Spleen (tissue), 11 donors: ENCODE data around the gene ODAD2. TPM values are rescaled to one million over a fixed set of nuclear protein-coding genes. Genes with fewer than 3 reads are reported as not detected.

Experiments
- DNase-seq: peaks from one replicate; pipeline ENCODE4 v3.0.0-alpha.2; 2020
- H3K27ac ChIP-seq, 8 donors: fragments of 200-600 bp; sonication (generic) in 7 of 8; 1 replicate in 4 of 8; 2 replicates in 4 of 8; pipeline versions ENCODE4 v1.5.0 to v1.8.0; 2016 to 2021; ENCODE audit warnings: inconsistent platforms in 4 of 8, mild to moderate bottlenecking in 4 of 8, moderate library complexity in 1 of 8
- H3K27me3 ChIP-seq, 7 donors: fragments of 200-600 bp; sonication (generic) in 6 of 7; replicated peaks in 1 of 7; 1 replicate in 4 of 7; 2 replicates in 3 of 7; pipeline versions ENCODE4 v1.5.0 to v1.8.0; 2016 to 2021; ENCODE audit warnings: inconsistent platforms in 3 of 7, mild to moderate bottlenecking in 1 of 7
- H3K36me3 ChIP-seq, 6 donors: fragments of 200-600 bp; sonication (generic) in 5 of 6; 1 replicate in 4 of 6; 2 replicates in 2 of 6; pipeline versions ENCODE4 v1.5.0 to v1.8.0; 2016 to 2021; ENCODE audit warnings: inconsistent platforms in 2 of 6
- H3K4me1 ChIP-seq, 6 donors: fragments of 200-600 bp; sonication (generic) in 5 of 6; 1 replicate in 3 of 6; 2 replicates in 3 of 6; pipeline versions ENCODE4 v1.5.0 to v1.8.0; 2016 to 2021; ENCODE audit warnings: inconsistent platforms in 3 of 6
- H3K4me3 ChIP-seq, 8 donors: fragments of 200-600 bp; sonication (generic) in 7 of 8; 1 replicate in 4 of 8; 2 replicates in 4 of 8; pipeline versions ENCODE4 v1.5.0 to v1.8.0; 2016 to 2021; ENCODE audit warnings: inconsistent platforms in 4 of 8, mild to moderate bottlenecking in 4 of 8, moderate library complexity in 2 of 8
- H3K9me3 ChIP-seq, 8 donors: fragments of 200-600 bp; sonication (generic) in 7 of 8; 1 replicate in 4 of 8; 2 replicates in 4 of 8; pipeline versions ENCODE4 v1.5.0 to v1.8.0; 2016 to 2021; ENCODE audit warnings: inconsistent platforms in 4 of 8
- POLR2A ChIP-seq, 3 donors: fragments of 450-650 bp; IDR thresholded peaks; one replicate each; pipeline ENCODE4 v1.5.1; 2017; ENCODE audit warnings: antibody characterized with exemption in 3 of 3, mild to moderate bottlenecking in 1 of 3
- POLR2AphosphoS5 ChIP-seq, 3 donors: sonication (generic); formaldehyde crosslinking; IDR thresholded peaks; one replicate each; pipeline ENCODE4 v1.5.1; 2017; ENCODE audit warnings: antibody characterized with exemption in 3 of 3
- WGBS, 5 donors: extraction: QIAGEN DNeasy Blood & Tissue Kit in 3 of 5; methylation state at CpG; one replicate each; pipeline versions ENCODE4 v1.1.5 to v1.1.7; 2013 to 2018; 5-methylcytosine and 5-hydroxymethylcytosine counted together
- intact Hi-C: fragments of 100-400 bp; cut with DNase I; formaldehyde crosslinking; loops from one replicate; pipeline ENCODE4 v1.15.0; 2023; ENCODE audit warnings: low total_unique reads
- polyA plus RNA-seq, 3 donors: library from polyadenylated mRNA; stranded (reverse); fragments of 200-250 nt; gene quantifications; one replicate each; pipeline ENCODE4 v1.2.1, GENCODE V29; 2013
- total RNA-seq, 7 donors: library from RNA; depleted of rRNA in 3 of 7; stranded (reverse); fragments of >200 nt in 3 of 7; fragmentation: NEBNext Ultra II Directional in 4 of 7; extraction: Animal tissue kit (Norgen Biotek cat#: 25700) in 4 of 7; gene quantifications; one replicate each; pipeline versions ENCODE4 v1.1.0 to v1.2.1, GENCODE V29; 2016 to 2021
- TF ChIP-seq, protein P1 (sequence below), 11 experiments: fragments of 200-600 bp in 7 of 11; fragments of 450-650 bp in 4 of 11; sonication (generic) in 4 of 11; IDR thresholded peaks in 8 of 11; conservative IDR thresholded peaks in 3 of 11; 1 replicate in 7 of 11; 2 replicates in 4 of 11; pipeline versions ENCODE4 v1.4.0 to v1.8.0; 2016 to 2021; ENCODE audit warnings: antibody characterized with exemption in 11 of 11, inconsistent platforms in 4 of 11, mild to moderate bottlenecking in 1 of 11
- donor health status: healthy with polysubstance abuse.
- donor health status: DM: no; HTN: no; CAD: no; lungs with moderate emphysema.
- donor health status: DM: no; HTN: no; CAD: no.
- donor health status: Bipolar disorder and iron deficiency.
- donor health status: healthy.
- donor health status: DM: no; HTN: no; CAD: no.
- donor health status: DM: yes; HTN: yes; CAD: no.

ODAD2 gene
- total and polyA plus RNA-seq, 10 donors = 0.03 to 0.72 (median 0.29) TPM; not detected in 2

DNA sequence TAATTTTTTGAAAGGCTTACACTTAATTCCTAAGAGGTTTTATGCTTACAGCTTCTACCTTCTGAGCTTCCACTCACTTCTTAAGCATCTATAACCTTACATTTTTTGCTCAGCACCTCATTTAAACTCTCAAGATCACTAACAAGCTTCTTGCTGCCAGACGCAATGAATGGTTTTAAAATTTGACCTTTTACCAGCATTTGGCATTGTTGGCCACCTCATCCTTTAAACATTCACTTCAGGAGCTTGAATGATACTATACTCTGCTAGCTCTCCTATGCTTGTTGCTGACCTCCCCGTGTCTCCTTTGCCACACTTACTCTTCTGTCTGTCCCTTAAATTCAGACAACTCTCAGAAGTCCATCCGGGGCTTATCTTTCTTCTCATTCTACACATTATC lies 37.7 kb upstream of the ODAD2 start:
- 83 to 93% (median 89%) methylated on average over 3 of the region's 3 CpGs for WGBS, 5 donors
- no peaks in the 10 kb centered on the region for H3K36me3 ChIP-seq

DNA sequence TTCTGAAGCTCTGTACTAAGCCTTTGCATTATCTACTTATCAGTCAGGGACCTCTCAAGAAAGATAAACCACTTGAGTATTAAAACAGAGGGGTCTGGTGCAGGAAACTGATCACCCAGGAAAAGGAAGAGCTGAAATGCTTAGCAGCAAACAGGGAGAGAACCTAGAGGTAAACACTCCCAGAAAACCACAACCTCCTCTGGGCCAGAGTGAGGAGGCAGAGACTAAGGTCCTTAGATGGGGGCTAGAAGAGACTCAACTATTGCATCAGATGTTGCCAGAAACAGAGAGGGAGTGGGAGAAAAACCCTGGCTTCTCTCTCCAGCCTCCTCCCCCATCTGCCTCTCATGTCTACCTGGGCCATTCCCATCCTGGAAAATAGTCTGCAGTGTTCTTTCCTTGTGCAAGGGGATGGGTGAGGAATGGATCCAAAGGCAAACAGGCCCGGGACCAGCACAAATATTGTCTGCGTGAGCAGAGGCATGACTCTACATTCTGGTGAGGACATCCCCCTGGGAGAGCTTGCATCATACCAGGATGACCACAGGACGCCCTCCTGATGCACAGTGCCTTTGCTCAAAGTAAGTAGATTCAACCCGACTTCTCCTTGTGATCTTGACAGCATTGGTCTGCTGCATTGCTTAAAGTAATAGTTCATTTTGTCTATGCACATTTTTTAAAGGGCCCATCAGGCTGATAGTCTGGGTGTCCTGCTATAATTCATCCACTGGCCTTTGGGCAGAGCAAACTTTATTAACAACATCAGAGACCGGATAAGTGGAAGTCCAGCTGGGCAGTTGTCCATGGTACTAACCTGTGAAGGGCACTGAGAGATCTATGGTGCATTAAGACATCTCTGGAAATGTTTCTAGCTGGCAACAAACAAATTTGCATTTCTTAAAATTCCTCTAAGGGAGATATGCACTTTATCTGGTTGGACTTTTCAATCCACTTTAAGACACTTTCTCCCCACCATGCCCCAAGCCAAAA lies 22.4 kb upstream of the ODAD2 start:
- no peaks in the 10 kb centered on the region for H3K36me3 ChIP-seq
- DNase-seq = no peak
- TF ChIP-seq, protein P1, sequence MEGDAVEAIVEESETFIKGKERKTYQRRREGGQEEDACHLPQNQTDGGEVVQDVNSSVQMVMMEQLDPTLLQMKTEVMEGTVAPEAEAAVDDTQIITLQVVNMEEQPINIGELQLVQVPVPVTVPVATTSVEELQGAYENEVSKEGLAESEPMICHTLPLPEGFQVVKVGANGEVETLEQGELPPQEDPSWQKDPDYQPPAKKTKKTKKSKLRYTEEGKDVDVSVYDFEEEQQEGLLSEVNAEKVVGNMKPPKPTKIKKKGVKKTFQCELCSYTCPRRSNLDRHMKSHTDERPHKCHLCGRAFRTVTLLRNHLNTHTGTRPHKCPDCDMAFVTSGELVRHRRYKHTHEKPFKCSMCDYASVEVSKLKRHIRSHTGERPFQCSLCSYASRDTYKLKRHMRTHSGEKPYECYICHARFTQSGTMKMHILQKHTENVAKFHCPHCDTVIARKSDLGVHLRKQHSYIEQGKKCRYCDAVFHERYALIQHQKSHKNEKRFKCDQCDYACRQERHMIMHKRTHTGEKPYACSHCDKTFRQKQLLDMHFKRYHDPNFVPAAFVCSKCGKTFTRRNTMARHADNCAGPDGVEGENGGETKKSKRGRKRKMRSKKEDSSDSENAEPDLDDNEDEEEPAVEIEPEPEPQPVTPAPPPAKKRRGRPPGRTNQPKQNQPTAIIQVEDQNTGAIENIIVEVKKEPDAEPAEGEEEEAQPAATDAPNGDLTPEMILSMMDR (IDR thresholded peaks at IDR 0.05 in 8 of 11, conservative IDR thresholded peaks at IDR 0.05 in 3 of 11) = no peak
- TF ChIP-seq POLR2AphosphoS5 (IDR thresholded peaks at IDR 0.05) (no peak), POLR2A (IDR thresholded peaks at IDR 0.05) (no peak)
- no peak overlapping the region for H3K4me3 ChIP-seq
- H3K27me3 ChIP-seq = no peaks in the 10 kb centered on the region
- intact Hi-C loops = no loop called here
- H3K4me1 ChIP-seq = no peaks in the 10 kb centered on the region
- H3K27ac ChIP-seq = no peak overlapping the region
- 54 to 85% (median 76%) methylated on average over 5 of the region's 5 CpGs for WGBS, 5 donors
- no peaks in the 10 kb centered on the region for H3K9me3 ChIP-seq

More for the DNA sequence above, 37.7 kb upstream of the ODAD2 start:
- no peak for DNase-seq
- H3K4me3 ChIP-seq = no peak overlapping the region
- peaks cover 0 to 9% (median 0%) of the 10 kb centered on the region in 7 donors for H3K27me3 ChIP-seq
- intact Hi-C loops = no loop called here
- TF ChIP-seq POLR2A (IDR thresholded peaks at IDR 0.05) (no peak), POLR2AphosphoS5 (IDR thresholded peaks at IDR 0.05) (no peak)
- TF ChIP-seq, protein P1 (IDR thresholded peaks at IDR 0.05 in 8 of 11, conservative IDR thresholded peaks at IDR 0.05 in 3 of 11) = no peak
- H3K9me3 ChIP-seq = no peaks in the 10 kb centered on the region
- H3K27ac ChIP-seq = no peak overlapping the region
- no peaks in the 10 kb centered on the region for H3K4me1 ChIP-seq

DNA sequence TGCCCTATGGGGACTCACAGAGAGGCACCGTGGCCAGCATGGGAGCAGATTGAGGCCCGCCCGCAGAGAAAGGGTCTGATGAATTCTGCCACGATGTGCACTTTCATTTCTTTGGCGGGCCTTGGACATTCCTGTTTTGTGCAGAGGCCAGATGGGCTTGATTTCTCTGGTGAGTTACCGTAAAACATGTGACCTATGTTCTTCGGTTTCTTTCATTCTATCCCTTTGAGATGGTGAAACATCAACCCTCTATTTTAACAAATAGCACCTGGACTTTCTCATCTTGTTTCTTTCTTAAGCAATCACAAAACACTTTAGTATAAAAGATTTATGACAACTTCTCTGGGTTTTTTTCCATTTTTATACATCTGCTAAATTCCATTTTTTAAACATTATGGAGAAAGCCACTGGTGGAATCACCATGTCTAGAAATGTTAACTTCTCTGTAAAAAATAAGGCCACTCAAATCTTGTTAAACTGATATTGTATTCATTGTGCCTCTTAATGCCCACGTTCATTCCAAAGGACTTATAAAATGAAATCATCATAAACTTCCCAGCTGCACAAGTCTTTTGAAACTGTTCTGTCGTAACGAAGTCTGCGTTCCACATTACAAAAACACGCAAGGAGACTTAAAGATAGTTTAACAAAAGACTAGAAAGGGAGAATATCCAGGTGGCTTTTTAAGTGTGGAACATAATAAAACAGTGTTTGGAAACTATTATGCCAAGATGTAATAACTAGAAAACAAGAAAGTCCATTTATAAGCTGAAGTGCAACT lies 21.4 kb upstream of the ODAD2 start:
- DNase-seq = no peak
- 84 to 92% (median 90%) methylated on average over 12 of the region's 12 CpGs for WGBS, 5 donors
- H3K4me3 ChIP-seq = no peak overlapping the region
- H3K4me1 ChIP-seq = no peaks in the 10 kb centered on the region
- H3K27me3 ChIP-seq = no peaks in the 10 kb centered on the region
- intact Hi-C loops = no loop called here
- TF ChIP-seq, protein P1 (IDR thresholded peaks at IDR 0.05 in 8 of 11, conservative IDR thresholded peaks at IDR 0.05 in 3 of 11) = no peak
- H3K36me3 ChIP-seq = no peaks in the 10 kb centered on the region
- H3K9me3 ChIP-seq = peaks cover 0 to 4% (median 0%) of the 10 kb centered on the region in 8 donors
- no peak overlapping the region for H3K27ac ChIP-seq

DNA sequence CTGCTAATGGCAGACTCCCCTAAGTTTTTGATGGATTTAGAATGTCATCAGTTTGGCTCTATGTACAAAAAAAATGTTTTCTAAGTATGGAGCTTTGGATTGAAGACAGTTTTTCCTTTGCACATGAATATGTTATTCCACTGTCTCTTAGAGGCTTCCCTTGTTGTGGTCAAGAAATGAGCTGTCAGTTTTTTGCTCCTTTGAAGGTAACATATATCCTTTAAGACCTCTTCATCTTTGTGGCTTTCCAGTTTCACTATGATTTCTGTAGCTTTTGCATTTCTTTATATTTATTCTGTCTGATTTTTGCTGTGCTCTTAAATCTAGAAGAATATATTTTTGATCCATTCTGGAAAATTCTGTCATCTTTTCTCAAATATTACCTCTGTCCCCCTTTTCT lies 15.8 kb upstream of the ODAD2 start:
- Histone ChIP-seq H3K4me3 (no peak overlapping the region), H3K36me3 (no peaks in the 10 kb centered on the region), H3K9me3 (peaks cover 0 to 10% (median 0%) of the 10 kb centered on the region in 8 donors), H3K4me1 (no peaks in the 10 kb centered on the region), H3K27me3 (no peaks in the 10 kb centered on the region), H3K27ac (no peak overlapping the region)
- intact Hi-C loops = no loop called here
- TF ChIP-seq POLR2A (IDR thresholded peaks at IDR 0.05) = no peak
- no peak for TF ChIP-seq POLR2AphosphoS5 (IDR thresholded peaks at IDR 0.05)
- TF ChIP-seq, protein P1 (IDR thresholded peaks at IDR 0.05 in 8 of 11, conservative IDR thresholded peaks at IDR 0.05 in 3 of 11) = no peak
- DNase-seq = no peak
